ENCODE measurements around the gene ASTN1.

ASTN1 gene

DNA sequence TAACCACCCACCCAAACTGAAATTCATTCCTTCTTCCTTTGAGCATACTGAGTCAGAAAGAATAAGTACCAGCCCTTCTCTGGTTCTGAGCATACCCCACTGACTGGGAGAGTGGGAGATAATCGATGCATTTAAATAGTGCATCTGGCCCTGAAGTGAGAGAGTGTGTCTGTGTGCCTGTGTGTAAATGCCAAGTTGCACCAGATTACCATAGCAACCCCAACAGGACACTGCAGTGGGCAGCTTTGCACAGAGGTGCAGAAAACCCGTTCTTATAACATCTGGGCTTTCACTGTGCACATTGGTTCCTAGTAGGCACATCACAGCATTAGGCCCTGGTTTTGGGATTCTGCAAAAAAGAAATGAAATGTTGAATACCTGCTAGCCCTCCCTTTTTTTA is 2.3 kb downstream of the ASTN1 start:
- no peak for DNase-seq

DNA sequence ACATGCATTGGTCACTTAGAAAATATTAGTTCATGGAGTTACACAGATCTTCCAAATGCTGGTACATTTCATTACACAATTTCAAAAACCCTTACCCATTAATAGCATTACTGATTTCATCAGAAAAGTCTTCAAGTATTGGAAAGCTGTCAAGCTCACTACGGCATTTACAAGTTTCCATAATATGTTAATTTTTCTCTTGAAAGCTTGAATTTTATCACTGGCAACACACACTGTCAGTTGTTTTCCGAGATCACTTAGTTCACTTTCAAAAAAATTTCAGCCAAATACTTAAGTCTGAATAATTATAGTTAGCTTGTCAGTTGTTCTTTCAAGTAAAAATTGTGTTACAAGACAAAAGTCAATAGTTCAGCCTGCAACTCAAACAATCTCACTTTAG is 18.0 kb downstream of the ASTN1 start:
- DNase-seq = no peak

DNA sequence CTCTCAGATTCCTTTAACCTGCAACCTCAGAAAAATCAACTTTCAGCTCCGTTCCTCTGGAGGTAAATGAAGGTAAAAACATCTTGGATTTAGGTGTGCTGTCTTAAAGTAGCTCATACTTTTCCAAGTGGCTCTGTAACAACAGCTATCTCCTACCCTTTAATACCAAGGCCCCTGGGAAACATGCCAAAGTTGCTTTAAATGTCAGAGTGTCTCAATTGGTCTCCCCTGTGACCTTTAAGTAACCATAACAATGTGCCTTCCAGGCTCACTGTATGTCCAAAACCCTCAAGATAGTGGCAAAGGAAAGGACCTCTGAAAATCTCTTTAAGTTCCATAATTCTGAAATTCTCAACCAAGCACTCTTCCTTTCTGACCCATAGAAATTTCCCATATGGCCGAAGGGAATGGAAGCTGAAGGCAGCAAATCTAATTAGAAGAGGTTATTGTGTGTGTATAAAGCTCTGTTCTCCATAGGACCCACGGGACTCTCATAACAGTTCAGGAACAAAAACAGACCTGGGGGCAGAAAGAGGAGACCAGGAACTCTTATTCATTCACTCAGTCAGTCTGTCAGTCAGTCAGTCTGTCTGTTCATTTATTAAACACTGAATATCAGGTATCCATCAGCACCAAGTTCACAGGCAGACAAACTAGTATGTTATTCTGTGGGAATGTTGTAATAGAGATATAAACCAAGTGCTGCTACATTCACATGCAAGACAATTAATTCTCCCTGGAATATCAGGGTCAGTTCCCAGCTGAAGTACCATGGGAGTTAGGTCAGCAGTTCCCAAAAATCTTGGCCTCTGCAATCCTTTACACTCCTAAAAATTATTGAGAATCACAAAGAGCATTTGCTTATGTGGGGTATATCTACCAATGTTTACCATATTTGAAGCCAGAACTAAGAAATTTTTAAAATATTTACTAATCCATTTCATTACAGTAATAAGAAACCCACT is 19.1 kb downstream of the ASTN1 start:
- DNase-seq = no peak

DNA sequence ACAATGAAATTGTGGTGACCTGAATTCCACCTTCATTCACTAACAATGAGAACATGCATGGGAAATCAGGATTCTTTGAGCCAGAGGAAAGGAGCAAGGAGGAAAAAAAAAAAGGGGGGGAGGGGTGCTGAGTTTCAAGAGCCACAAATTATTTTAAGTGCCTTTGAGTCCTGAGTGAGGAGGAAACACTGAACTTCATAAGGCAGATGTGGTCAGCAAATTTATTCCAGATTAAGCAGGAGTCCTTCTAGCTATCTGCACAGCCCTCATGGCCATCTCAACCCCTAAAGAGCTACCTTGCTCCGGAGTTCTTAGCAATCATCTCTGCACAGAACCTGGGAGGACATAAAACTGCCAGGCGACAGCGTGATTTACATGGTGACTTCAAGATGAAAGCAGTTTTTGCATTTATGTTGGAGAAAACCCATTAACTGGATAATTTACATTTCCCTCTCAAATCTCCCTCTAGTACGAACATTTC is 21.7 kb downstream of the ASTN1 start:
- no peak for DNase-seq

DNA sequence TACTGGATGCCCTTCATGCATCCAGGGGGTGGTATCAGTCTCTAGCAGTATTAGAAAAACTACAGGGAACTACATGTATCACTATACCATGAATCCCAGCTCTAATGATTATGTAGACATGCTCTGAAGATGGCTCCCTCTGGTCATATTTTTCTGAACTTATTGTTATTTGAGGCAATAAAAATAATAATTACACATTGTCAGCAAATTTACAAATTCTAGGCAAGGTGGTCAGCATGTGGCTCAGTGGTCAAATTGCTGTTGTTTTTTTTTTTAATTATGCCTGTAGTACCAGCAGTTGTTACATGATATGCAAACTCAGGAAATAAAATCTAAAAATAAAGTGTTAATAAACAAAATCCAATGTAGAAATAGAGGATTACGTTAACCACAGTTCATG is 22.5 kb downstream of the ASTN1 start:
- DNase-seq = no peak

DNA sequence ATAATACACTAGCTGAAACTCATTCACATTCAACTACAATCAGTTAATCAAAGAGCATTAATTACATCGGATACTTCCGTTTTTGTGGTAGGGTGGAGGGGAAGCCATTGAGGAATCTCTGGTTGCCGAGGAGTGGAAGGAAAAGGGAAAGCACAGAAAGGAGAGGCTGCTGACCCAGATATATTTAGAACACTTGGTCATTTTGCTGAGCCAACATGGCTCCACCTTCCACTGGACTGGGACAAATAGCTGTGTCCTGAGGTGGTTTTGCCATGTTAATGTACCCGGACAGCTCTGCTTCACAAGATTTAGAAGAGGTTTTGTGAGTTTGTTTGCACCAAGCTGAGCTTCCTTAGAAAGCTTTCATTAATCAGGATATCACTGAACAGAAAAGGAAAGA is 26.2 kb downstream of the ASTN1 start:
- DNase-seq = no peak

DNA sequence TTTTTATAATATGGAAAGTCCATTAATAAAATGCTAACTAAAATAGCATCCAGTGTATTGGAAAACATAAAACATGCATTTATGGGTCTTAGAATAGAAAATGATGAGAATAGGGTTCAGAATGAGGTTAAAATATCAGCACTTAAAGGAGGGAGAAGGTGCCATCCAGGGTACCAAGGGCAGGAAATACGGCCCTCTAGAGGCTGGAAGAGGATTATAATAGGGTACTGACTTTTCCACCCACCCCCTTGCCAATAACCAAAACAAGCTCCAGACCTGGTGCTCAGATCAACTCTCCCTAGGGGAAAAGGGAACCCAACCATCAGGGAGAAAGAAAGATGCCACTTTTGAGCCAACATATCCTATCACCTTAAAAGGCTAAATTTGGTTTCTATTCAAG is 26.7 kb downstream of the ASTN1 start:
- no peak for DNase-seq

DNA sequence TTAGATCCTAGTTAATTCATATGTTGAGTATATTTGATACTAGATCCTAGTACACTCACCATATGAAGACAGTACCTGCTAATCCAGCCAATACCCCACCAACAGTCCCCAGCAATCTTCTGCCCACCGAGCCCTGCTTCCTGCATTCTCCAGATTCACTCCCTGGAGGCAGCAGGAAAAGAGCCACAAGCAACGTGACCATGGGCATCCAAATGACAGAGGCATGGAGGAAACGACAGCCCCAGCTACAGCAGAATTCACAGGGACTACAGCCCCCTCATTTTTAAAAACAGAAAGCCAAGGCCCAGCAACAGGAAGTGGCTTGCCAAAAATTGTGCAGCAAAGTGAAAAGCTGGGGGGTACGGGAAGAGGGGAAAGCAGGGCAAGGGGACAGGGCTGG is 29.3 kb downstream of the ASTN1 start:
- DNase-seq = no peak

DNA sequence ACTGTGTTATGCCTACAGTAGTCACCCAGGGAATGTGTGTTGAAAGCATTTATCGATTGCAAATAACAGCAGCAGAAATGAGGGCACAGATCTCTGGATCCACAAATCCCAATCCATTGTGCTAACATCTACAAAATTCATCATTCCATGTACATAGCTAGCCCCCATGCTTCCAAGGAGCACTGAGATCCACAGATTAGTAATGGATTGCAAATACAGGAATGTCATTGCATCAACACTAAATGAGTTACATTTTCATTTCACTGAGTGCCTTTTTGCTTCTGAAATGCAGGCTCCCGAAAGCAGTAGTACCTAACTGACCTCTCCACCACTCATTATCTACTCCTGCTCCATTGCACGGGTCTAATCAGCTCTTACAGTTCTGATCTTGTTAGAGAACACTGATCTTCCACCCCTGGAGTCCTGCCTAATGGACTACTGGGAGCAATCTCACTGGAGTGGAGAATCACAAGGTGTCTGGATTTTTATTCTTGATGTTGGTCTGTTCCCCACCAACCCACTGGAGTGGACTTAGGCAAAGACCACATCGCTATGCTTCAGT is 30.5 kb downstream of the ASTN1 start:
- no peak for DNase-seq

DNA sequence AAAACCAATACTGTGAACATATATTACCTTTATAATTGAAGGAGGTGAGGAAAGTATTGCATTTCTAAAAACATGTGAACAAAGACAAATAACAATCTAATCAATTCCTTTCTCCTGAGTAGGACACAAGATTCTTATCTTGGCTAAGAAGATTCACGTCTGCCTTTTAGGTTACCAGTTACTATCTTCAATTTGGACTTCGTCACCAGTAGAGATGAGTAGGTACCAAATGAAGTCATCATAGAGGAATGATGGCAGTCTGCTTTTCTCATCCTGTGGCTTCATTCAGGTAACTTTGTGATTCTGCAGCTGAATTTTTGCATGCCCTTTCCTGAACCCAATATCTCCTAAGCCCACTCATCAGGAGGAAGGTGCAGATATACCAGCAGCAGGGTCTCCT is 32.4 kb downstream of the ASTN1 start:
- DNase-seq = no peak

DNA sequence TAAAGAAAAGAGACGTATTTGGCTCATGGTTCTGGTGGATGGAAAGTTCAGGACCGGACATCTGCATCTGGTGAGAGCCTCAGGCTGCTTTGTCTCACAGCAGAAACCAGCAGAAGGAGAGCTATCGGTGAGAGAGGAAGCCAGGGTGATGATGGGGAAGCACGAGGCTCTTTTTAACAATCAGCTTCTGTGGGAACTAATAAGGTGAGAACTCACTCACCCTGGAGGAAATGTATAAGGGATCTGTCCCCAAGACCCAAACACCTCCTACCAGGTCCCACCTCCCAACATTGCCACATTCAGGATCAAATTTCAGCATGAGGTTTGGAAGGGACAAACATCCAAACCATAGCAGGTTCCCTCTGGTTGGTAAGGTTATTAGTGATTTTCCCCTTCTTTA is 32.8 kb downstream of the ASTN1 start:
- DNase-seq = no peak

DNA sequence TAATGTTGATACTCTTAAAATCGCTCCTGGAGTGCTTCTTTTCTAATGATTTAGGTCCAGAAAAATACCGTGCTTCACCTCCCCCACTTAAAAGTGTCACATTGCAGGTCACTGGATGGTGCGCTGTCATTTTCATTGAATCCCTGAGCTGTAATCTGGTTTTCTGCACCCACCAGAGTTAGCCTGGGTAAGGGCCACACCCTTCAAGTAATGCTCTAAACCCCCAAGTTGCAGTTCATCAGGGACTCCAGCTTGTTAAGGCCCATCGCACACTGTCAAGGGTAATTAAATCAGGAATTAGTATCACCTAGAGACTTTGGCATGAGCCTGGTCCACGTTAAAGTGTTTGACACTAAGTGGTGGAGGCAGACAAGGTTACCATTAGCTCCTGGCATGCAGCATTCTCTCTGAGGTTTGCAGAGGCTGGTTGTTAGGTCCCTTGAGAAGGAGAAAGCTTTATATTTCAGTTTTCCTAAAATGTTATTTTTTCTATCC is 34.0 kb downstream of the ASTN1 start:
- no peak for DNase-seq

DNA sequence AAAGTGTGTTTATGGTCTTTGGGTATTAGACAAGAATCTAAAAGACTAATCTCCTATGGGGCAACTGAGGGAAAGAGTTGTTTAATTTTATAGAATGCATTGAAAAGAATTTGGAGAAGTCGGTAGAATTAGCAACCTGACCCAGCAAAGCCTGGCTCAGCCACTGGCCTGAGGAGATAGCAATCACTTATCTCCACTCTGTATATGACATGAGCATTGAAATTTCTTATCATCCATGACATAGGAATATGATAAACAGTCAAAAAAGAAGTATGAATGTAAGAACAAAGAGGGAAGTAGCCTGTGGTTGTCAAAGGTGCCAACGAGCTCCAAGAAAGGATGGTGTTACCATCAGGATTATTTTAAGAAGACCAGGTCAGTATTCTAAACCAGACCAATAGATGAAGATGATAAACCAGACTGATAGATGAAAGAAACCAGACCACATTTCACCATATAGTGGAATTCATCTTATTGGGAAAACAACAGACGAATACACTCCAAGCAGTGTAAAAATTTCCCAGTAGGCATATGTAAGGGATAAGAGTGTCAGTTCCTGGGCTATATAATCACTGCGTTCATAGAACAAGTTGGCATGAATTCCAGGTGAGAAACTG is 35.7 kb downstream of the ASTN1 start:
- DNase-seq = no peak

DNA sequence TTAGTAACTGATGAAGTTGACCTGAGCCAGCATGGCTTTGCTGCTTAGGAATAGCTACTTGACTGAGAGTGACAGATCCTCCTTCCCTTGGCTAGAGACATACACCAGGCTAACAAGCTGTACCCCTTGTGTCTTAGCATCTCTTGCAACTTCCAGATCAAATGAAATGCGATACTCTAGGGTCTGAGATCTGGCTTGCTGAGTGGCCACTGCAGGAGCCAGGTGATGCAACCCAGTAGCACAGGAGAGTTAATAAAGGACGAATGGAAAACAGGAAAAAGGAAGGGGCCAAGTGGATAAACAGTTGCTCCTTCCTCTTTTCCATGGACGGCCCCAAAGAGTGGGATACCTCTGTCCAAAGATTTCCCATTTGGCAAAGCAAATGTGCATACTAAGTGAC is 38.2 kb downstream of the ASTN1 start:
- DNase-seq = no peak

DNA sequence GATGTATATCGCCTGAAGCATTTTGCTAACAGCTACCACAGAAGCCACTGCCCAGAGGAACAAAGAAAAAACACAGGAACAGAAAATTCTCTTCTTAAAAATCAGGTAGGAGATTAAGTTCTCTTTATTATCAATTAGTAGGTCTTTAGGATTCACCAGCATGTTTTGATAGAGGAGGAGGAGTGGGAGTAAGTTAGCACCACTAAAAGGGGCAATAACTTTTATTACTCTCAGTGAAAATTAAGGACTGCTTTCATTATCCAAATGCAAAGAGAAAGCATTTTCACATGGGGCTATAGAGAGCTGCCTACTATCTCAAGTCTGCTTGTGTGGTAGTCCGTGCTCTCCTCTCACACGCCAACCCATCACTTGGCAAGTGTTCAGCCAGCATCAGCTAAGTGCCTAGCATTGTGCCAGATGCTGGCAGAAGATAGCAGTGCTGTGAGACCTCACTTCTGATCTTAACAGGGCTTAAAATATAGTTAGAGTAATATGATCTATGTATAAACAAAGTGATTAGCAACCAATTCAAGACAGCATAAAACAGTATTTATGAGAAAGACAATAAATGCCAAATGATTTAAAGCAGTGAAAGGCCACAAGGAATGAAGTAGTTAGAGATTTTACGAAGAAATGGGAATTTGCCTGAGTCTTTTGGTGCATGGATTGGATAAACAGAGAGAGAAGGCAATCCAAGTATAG is 39.8 kb downstream of the ASTN1 start:
- DNase-seq = no peak

DNA sequence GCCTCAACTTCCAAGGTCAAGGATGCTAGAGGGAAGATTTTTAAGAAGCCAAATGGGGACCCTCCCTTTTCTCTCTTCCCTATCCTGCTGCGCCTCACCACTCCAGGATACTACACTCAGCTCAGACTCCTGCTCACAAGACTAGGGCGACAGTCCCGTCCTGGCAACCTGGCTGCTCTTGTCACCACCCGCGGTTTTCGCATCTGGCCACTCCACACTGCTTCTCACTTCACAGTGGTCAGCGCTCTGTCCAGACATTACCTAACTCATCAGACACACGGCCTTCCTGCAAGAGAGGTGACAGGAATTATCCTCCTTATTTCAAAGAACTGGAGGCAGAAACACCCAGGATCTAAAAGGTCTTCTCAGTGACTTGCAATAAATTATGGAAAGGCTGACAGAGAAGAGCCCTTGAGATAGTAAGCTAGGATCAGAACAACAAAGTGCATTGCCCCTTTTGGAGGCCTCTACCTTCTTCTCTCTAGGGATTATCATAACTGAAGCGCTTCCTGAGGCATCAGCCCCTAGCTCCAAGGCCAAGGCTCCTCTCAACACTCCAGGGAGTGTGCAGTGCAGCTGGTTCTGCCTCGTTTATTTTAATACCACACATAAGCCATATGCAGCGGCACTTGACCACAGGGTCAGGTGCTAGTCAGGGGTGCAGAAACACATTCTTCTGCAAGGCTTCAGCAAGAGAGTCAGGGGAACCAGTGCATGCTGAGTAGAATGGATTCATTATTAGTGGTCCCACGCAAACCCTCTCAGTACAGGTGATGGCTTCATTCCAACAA is 41.9 kb downstream of the ASTN1 start:
- no peak for DNase-seq

DNA sequence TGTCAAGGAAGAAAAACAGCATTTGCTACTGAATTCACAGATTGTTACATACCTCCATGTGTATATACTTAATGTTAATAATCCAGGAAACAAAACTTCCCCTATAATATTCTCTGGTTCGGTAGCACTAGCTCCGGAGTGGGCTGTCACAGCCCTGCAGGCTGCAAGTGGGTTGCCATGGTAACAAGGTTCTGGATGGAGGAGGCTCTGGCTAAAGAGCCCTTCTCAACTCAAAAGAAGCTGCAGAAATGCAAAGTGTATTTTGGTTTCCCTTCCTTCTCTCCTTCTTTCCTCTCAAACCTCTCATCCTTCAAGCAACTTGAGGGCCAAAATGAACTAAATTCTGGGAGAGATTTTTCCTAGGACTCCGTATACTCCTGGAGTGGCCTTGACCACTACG is 45.2 kb downstream of the ASTN1 start:
- DNase-seq = no peak

DNA sequence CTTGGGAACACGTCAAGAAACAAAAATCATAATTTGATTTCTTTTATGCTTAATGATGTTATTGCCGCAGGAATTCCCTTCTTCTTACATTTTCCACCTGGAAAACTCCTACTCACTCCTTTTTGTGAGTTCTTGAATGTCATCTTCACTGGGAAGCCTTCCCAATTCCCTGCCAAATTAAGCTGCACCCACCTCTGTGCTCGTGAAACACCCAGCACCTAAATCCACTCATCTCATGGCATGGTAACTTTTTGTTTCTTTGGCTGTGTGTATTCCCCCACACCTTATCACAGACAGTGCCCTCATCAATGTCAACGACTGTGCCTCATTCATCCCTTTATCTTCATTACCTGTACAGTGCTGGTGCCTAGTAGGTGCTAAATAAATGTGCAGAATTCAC is 45.6 kb downstream of the ASTN1 start:
- DNase-seq = no peak

DNA sequence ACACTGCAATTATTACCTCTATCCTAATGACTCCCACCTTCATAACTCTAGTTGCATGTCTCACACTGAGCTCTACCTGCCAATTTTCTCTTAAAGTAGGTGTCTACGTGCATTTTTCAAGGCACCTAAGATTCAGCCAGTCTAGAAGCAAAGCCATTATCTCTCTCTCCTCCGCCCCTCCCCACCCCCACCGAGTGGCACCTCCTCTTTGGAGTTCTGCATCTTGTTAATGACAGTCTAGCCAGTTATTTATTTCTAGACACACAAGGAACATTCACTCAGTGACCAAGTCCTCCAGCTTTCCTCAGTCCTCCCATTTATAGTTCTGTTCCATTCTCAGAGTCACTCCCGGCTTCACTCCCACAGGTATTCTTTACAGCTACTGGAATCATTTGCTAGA is 47.6 kb downstream of the ASTN1 start:
- DNase-seq = no peak

DNA sequence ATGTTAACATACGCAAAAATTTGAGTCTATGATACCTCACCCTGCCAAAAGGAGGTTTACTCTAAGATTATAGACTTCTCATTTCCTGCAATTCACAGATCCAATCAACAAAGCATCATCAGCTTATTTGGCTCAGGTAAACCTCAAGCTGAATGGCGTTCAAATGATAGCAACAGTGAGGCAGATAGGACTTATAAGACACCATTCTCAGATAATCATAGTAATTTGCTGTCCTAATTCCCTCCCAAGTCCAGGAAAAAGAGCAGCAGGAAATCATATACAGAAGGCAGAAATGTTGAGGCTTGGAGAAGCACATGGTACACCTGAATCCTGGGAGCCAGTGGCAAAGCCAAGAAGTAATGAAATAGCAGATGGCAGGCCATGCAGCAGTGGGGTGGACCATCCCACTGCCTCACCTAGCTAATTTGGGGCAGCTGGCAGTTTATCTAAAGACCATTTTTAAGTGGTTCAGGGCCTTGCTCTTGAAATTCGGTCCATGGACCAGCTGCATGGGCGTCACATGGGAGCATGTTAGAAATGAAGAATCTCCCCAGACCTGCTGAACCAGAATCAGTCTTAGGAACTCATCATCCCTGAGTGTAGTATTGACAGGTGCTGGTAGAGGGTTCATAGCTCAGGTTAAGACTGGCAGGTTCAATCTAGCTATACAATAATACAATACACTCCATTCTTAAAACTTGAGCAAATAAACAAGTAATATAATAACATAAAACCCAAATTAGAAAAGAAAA is 57.7 kb downstream of the ASTN1 start:
- DNase-seq = no peak

DNA sequence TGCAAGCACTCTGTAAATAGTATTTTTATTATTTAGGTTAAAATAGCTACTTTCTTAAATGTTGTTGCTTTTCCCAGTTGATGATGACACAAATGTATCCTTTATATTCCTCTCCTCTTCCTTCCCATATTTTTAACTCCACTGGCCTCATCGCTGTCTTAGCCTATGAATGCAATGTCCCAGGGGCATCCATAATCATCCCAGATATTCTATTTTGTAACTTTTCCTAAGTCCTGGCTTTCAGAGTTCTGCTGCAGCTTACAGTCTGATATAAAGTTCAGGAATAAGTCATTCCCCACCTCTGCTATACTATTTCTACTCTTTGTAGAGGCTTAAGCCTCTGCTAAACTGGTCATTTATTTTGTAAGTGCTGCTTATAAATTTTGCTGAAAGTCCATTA is 58.3 kb downstream of the ASTN1 start:
- DNase-seq = no peak
